Gastroesophageal sphincter (tissue), 4 donors: ENCODE data around the gene FBXO46. TPM values are rescaled to one million over a fixed set of nuclear protein-coding genes. Genes with fewer than 3 reads are reported as not detected.

ENCODE experiments used
- small RNA-seq, 4 donors: library from RNA; depleted of rRNA; stranded (forward); fragments of <200 nt; gene quantifications; one replicate each; pipeline ENCODE3, GENCODE V24; 2016
- total RNA-seq, 4 donors: library from RNA; depleted of rRNA; stranded (reverse); fragments of >200 nt; gene quantifications; one replicate each; pipeline ENCODE4 v1.1.0, GENCODE V29; 2016

Gene FBXO46
- total RNA-seq, 4 donors from 2014 or later: 12.1 to 20.5 (median 14.9) TPM

Small RNA genes within 50 kb of the gene (small RNA-seq; reads per million reads assigned to genes)
- 0 to 0.13 (median 0) reads per million in 4 donors for gene MIR642A

Other genes with a start within 250 kb of the FBXO46 start
- 10 to 100 TPM; 11.0 to 19.6 (median 15.3) TPM for gene RTN2, start 233.8 kb downstream of the FBXO46 start, total RNA-seq
- 1 to 10 TPM in 3 of 4 donors, under 1 TPM in 1; 0.96 to 3.2 (median 2.1) TPM for gene PPM1N, start 232.5 kb downstream of the FBXO46 start, total RNA-seq
- 100 to 1,000 TPM; 140 to 246 (median 167) TPM for gene VASP, start 223.4 kb downstream of the FBXO46 start, total RNA-seq
- 10 to 100 TPM in 3 of 4 donors, 1 to 10 TPM in 1; 5.7 to 14.9 (median 11.6) TPM for gene OPA3, start 146.1 kb downstream of the FBXO46 start, total RNA-seq
- 1 to 10 TPM in 3 of 4 donors, under 1 TPM in 1; 0.62 to 4.4 (median 2.8) TPM for gene GPR4, start 128.7 kb downstream of the FBXO46 start, total RNA-seq
- 10 to 100 TPM; 18.3 to 29.2 (median 18.9) TPM for gene EML2, start 91.5 kb downstream of the FBXO46 start, total RNA-seq
- gene GIPR, start 62.7 kb downstream of the FBXO46 start, total RNA-seq: under 1 TPM in 1 of 4 donors, not detected in 3; 0.54 TPM
- gene SNRPD2, start 38.9 kb downstream of the FBXO46 start, total RNA-seq: 100 to 1,000 TPM; 113 to 201 (median 152) TPM
- 1 to 10 TPM; 2.7 to 6.6 (median 4.2) TPM for gene QPCTL, start 38.2 kb downstream of the FBXO46 start, total RNA-seq
- not detected for gene MEIOSIN, start 2.5 kb upstream of the FBXO46 start, total RNA-seq
- 10 to 100 TPM; 13.2 to 33.1 (median 23.7) TPM for gene SIX5, start 38.4 kb upstream of the FBXO46 start, total RNA-seq
- gene DMPK, start 51.6 kb upstream of the FBXO46 start, total RNA-seq: 100 to 1,000 TPM; 223 to 464 (median 330) TPM
- gene DMWD, start 61.9 kb upstream of the FBXO46 start, total RNA-seq: 10 to 100 TPM; 41.5 to 75.5 (median 59.4) TPM
- under 1 TPM in 1 of 4 donors, not detected in 3; 0.23 TPM for gene RSPH6A, start 84.4 kb upstream of the FBXO46 start, total RNA-seq
- 10 to 100 TPM; 25.5 to 35.6 (median 30.8) TPM for gene SYMPK, start 132.3 kb upstream of the FBXO46 start, total RNA-seq
- under 1 TPM in 1 of 4 donors, not detected in 3; 0.42 TPM for gene FOXA3, start 133.4 kb upstream of the FBXO46 start, total RNA-seq
- gene IRF2BP1, start 155.2 kb upstream of the FBXO46 start, total RNA-seq: 10 to 100 TPM; 25.2 to 53.3 (median 36.2) TPM
- gene MYPOP, start 171.7 kb upstream of the FBXO46 start, total RNA-seq: 1 to 10 TPM; 1.3 to 4.6 (median 2.8) TPM
- not detected for gene NANOS2, start 183.9 kb upstream of the FBXO46 start, total RNA-seq
- gene NOVA2, start 243.0 kb upstream of the FBXO46 start, total RNA-seq: 1 to 10 TPM in 3 of 4 donors, under 1 TPM in 1; 0.67 to 5.1 (median 3.0) TPM